Liver (tissue), 9 donors: Measurements from ENCODE around the gene UPK1A. TPM values are rescaled to one million over a fixed set of nuclear protein-coding genes. Genes with fewer than 3 reads are reported as not detected.

ENCODE experiments used
- DNase-seq: peaks from one replicate; pipeline ENCODE4 v3.0.0-alpha.2; 2017; ENCODE audit warnings: low spot score
- H3K27ac ChIP-seq, 2 donors: one replicate each; pipeline ENCODE4 v1.7.0; 2013; ENCODE audit warnings: inconsistent platforms in 2 of 2, low read length in 2 of 2, control low read depth in 1 of 2, low read depth in 1 of 2, mild to moderate bottlenecking in 1 of 2
- H3K27me3 ChIP-seq, 4 donors: one replicate each; pipeline versions ENCODE4 v1.6.1 to v1.7.0; 2013; ENCODE audit warnings: low read length in 3 of 4, inconsistent platforms in 1 of 4, mild to moderate bottlenecking in 1 of 4, moderate library complexity in 1 of 4; ENCODE audit not compliant: control insufficient read depth in 4 of 4, insufficient read depth in 4 of 4
- H3K36me3 ChIP-seq, 4 donors: one replicate each; pipeline versions ENCODE4 v1.6.1 to v1.7.0; 2013; ENCODE audit warnings: low read length in 3 of 4, mild to moderate bottlenecking in 3 of 4, low read depth in 1 of 4, moderate library complexity in 1 of 4; ENCODE audit not compliant: control insufficient read depth in 4 of 4, insufficient read depth in 3 of 4
- H3K4me1 ChIP-seq, 4 donors: one replicate each; pipeline versions ENCODE4 v1.6.1 to v1.7.0; 2013; ENCODE audit warnings: low read length in 3 of 4, mild to moderate bottlenecking in 3 of 4, moderate library complexity in 1 of 4; ENCODE audit not compliant: control insufficient read depth in 4 of 4, insufficient read depth in 4 of 4
- H3K4me3 ChIP-seq, 3 donors: one replicate each; pipeline versions ENCODE4 v1.6.1 to v1.7.0; 2013; ENCODE audit warnings: low read length in 3 of 3, control low read depth in 1 of 3, low read depth in 1 of 3, mild to moderate bottlenecking in 1 of 3
- H3K9ac ChIP-seq, 2 donors: one replicate each; pipeline ENCODE4 v1.7.0; 2013; ENCODE audit warnings: low read length in 2 of 2, mild to moderate bottlenecking in 2 of 2, moderate library complexity in 2 of 2, control low read depth in 1 of 2, low read depth in 1 of 2
- H3K9me3 ChIP-seq, 4 donors: one replicate each; pipeline versions ENCODE4 v1.6.1 to v1.7.0; 2013; ENCODE audit warnings: low read length in 3 of 4; ENCODE audit not compliant: control insufficient read depth in 4 of 4
- CTCF ChIP-seq: fragments of 150-350 bp; IDR thresholded peaks from 2 replicates; pipeline ENCODE4 v1.5.1; 2017; ENCODE audit warnings: improper control_type of control experiment, low read depth, low read length; ENCODE audit not compliant: missing input control
- EGR1 ChIP-seq, 2 donors: IDR thresholded peaks; 2 replicates each; pipeline ENCODE4 v1.6.1; 2016 to 2018; ENCODE audit warnings: antibody characterized with exemption in 2 of 2, low read depth in 2 of 2
- FOXA1 ChIP-seq: IDR thresholded peaks from 2 replicates; pipeline ENCODE4 v1.6.1; 2016; ENCODE audit warnings: antibody characterized with exemption
- GABPA ChIP-seq, 2 donors: IDR thresholded peaks in 1 of 2; conservative IDR thresholded peaks in 1 of 2; 2 replicates each; pipeline ENCODE4 v1.6.1; 2016; ENCODE audit warnings: antibody characterized with exemption in 2 of 2, mild to moderate bottlenecking in 1 of 2, moderate library complexity in 1 of 2
- HNF4A ChIP-seq, 2 donors: conservative IDR thresholded peaks; 2 replicates each; pipeline ENCODE4 v1.6.1; 2016; ENCODE audit warnings: antibody characterized with exemption in 2 of 2, mild to moderate bottlenecking in 2 of 2
- MAX ChIP-seq: IDR thresholded peaks from 2 replicates; pipeline ENCODE4 v1.6.1; 2016; ENCODE audit warnings: antibody characterized with exemption
- NR2F2 ChIP-seq: IDR thresholded peaks from 2 replicates; pipeline ENCODE4 v1.6.1; 2016; ENCODE audit warnings: antibody characterized with exemption
- RAD21 ChIP-seq, 2 donors: IDR thresholded peaks; 2 replicates each; pipeline ENCODE4 v1.6.1; 2016; ENCODE audit warnings: antibody characterized with exemption in 2 of 2, mild to moderate bottlenecking in 2 of 2
- REST ChIP-seq: IDR thresholded peaks from 2 replicates; pipeline ENCODE4 v1.6.1; 2016; ENCODE audit warnings: antibody characterized with exemption, mild to moderate bottlenecking
- SP1 ChIP-seq: IDR thresholded peaks from 2 replicates; pipeline ENCODE4 v1.6.1; 2018; ENCODE audit warnings: antibody characterized with exemption, mild to moderate bottlenecking
- YY1 ChIP-seq: IDR thresholded peaks from 2 replicates; pipeline ENCODE4 v1.6.1; 2016; ENCODE audit warnings: antibody characterized with exemption, mild to moderate bottlenecking
- ZBTB33 ChIP-seq: IDR thresholded peaks from 2 replicates; pipeline ENCODE4 v1.6.1; 2016; ENCODE audit warnings: antibody characterized with exemption
- WGBS: extraction: QIAGEN DNeasy Blood & Tissue Kit; methylation state at CpG from one replicate; pipeline ENCODE4 v1.1.7; 2013; 5-methylcytosine and 5-hydroxymethylcytosine counted together
- polyA plus RNA-seq, 2 donors: library from polyadenylated mRNA; stranded (reverse) in 1 of 2; unstranded in 1 of 2; fragments of 200-250 nt in 1 of 2; fragments of >200 nt in 1 of 2; fragmentation: Nextera tagmentation in 1 of 2; extraction: Ambion mirVana in 1 of 2; gene quantifications; one replicate each; pipeline versions ENCODE4 v1.2.1 to v1.2.3, GENCODE V29; 2013 to 2015
- total RNA-seq, 2 donors: library from RNA; depleted of rRNA; stranded (reverse); fragments of >200 nt; gene quantifications; one replicate each; pipeline ENCODE4 v1.2.3, GENCODE V29; 2014
- donor health status: healthy.
- donor health status: healthy.
- donor health status: healthy.
- donor health status: healthy.
- donor health status: healthy.

The UPK1A gene
- total and polyA plus RNA-seq, 4 donors, result 0.10 to 0.56 TPM; not detected in 2

- WGBS, result 94% methylated on average over 16 of the region's 16 CpGs
- peaks cover 37 to 54% (median 44%) of the 10 kb centered on the region in 4 donors for H3K36me3 ChIP-seq
- H3K27ac ChIP-seq, result no peak overlapping the region
- no peak overlapping the region for H3K4me3 ChIP-seq
- peaks cover 7 to 22% (median 17%) of the 10 kb centered on the region in 4 donors for H3K4me1 ChIP-seq
- no peak for TF ChIP-seq FOXA1
- no peak for DNase-seq
- no peak overlapping the region for H3K9ac ChIP-seq
- H3K27me3 ChIP-seq, result no peaks in the 10 kb centered on the region
- H3K9me3 ChIP-seq, result no peaks in the 10 kb centered on the region
These were observed 55.1 kb downstream of the UPK1A start for GRCh38 chr19:35721374-35721773.

- 98% methylated on average over 14 of the region's 14 CpGs for WGBS
- DNase-seq, result no peak
- Histone ChIP-seq H3K9ac (no peak overlapping the region), H3K27me3 (no peaks in the 10 kb centered on the region), H3K36me3 (peaks cover 45 to 63% (median 51%) of the 10 kb centered on the region in 4 donors), H3K4me1 (peaks cover 7 to 20% (median 17%) of the 10 kb centered on the region in 4 donors), H3K4me3 (no peak overlapping the region), H3K9me3 (no peaks in the 10 kb centered on the region), H3K27ac (no peak overlapping the region)
- TF ChIP-seq CTCF, result no peak
- no peak for TF ChIP-seq NR2F2
- no peak for TF ChIP-seq REST
- TF ChIP-seq YY1, result no peak
- TF ChIP-seq SP1, result no peak
- TF ChIP-seq RAD21 (IDR thresholded peaks at IDR 0.05), result no peak
- TF ChIP-seq ZBTB33, result no peak
- TF ChIP-seq GABPA (IDR thresholded peaks at IDR 0.05 in 1 of 2, conservative IDR thresholded peaks at IDR 0.05 in 1 of 2), result no peak
- no peak for TF ChIP-seq HNF4A (conservative IDR thresholded peaks at IDR 0.05)
- TF ChIP-seq EGR1 (IDR thresholded peaks at IDR 0.05; ENCODE audit: low read depth in 2 of 2), result no peak
- no peak for TF ChIP-seq MAX
These were observed 56.1 kb downstream of the UPK1A start for GRCh38 chr19:35722461-35722860.
